ENCODE measurements around the gene JPH2. TPM values are rescaled to one million over a fixed set of nuclear protein-coding genes. Genes with fewer than 3 reads are reported as not detected.

Gene JPH2
- total RNA-seq, 1 donor from 2014 or later, result 0.07 TPM

- Mint-ChIP-seq H3K4me1 (peaks cover 31% of the 10 kb centered on the region), H3K9me3 (no peaks in the 10 kb centered on the region), H3K27me3 (ENCODE audit: low read depth) (peaks cover 13% of the 10 kb centered on the region), H3K27ac (ENCODE audit: unreplicated experiment) (no peak overlapping the region), H3K4me3 (no peak overlapping the region), H3K36me3 (ENCODE audit: low read depth) (no peaks in the 10 kb centered on the region)
- TF ChIP-seq, protein P1, sequence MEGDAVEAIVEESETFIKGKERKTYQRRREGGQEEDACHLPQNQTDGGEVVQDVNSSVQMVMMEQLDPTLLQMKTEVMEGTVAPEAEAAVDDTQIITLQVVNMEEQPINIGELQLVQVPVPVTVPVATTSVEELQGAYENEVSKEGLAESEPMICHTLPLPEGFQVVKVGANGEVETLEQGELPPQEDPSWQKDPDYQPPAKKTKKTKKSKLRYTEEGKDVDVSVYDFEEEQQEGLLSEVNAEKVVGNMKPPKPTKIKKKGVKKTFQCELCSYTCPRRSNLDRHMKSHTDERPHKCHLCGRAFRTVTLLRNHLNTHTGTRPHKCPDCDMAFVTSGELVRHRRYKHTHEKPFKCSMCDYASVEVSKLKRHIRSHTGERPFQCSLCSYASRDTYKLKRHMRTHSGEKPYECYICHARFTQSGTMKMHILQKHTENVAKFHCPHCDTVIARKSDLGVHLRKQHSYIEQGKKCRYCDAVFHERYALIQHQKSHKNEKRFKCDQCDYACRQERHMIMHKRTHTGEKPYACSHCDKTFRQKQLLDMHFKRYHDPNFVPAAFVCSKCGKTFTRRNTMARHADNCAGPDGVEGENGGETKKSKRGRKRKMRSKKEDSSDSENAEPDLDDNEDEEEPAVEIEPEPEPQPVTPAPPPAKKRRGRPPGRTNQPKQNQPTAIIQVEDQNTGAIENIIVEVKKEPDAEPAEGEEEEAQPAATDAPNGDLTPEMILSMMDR (conservative IDR thresholded peaks at IDR 0.05), result no peak
- DNase-seq (ENCODE audit: low read depth, low spot score), result no peak
These were observed 1.4 kb downstream of the JPH2 start for GRCh38 chr20:44185574-44185973.

DNA sequence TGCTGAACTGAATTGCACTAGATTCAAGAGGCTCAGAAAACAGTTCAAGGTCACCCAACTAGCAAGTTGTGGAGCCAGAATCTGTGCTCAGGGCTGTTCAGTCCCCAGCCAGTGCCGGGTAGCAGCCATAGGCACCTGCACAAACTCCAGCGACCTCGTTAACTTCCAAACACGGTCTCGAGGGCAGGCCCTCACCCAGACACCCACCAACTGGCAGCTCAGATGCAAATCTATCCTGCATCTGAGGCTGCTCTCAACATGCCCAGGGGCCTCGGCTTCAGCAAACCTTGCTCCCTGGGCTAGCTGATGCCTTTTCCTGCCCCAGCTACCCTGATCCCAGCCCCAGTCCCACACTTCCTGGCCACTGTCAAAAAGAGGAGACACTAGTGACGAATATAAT is 3.7 kb downstream of the JPH2 start:
- no peaks in the 10 kb centered on the region for H3K9me3 Mint-ChIP-seq
- DNase-seq (ENCODE audit: low read depth, low spot score), result no peak
- TF ChIP-seq, protein P1 (conservative IDR thresholded peaks at IDR 0.05), result no peak
- H3K4me3 Mint-ChIP-seq, result no peak overlapping the region
- peaks cover 8% of the 10 kb centered on the region for H3K27me3 Mint-ChIP-seq (ENCODE audit: low read depth)
- H3K4me1 Mint-ChIP-seq, result peaks cover 26% of the 10 kb centered on the region
- no peak overlapping the region for H3K27ac Mint-ChIP-seq (ENCODE audit: unreplicated experiment)
- no peaks in the 10 kb centered on the region for H3K36me3 Mint-ChIP-seq (ENCODE audit: low read depth)

- peaks cover 4% of the 10 kb centered on the region for H3K27me3 Mint-ChIP-seq (ENCODE audit: low read depth)
- TF ChIP-seq, protein P1 (conservative IDR thresholded peaks at IDR 0.05), result no peak
- H3K4me1 Mint-ChIP-seq, result peaks cover 21% of the 10 kb centered on the region
- no peak for DNase-seq (ENCODE audit: low read depth, low spot score)
- no peaks in the 10 kb centered on the region for H3K36me3 Mint-ChIP-seq (ENCODE audit: low read depth)
- no peaks in the 10 kb centered on the region for H3K9me3 Mint-ChIP-seq
- no peak overlapping the region for H3K27ac Mint-ChIP-seq (ENCODE audit: unreplicated experiment)
- H3K4me3 Mint-ChIP-seq, result no peak overlapping the region
These were observed 4.1 kb downstream of the JPH2 start for GRCh38 chr20:44182863-44183262.

- Mint-ChIP-seq H3K36me3 (ENCODE audit: low read depth) (no peaks in the 10 kb centered on the region), H3K9me3 (no peaks in the 10 kb centered on the region), H3K27me3 (ENCODE audit: low read depth) (no peaks in the 10 kb centered on the region), H3K4me3 (no peak overlapping the region), H3K4me1 (peaks cover 15% of the 10 kb centered on the region), H3K27ac (ENCODE audit: unreplicated experiment) (no peak overlapping the region)
- no peak for DNase-seq (ENCODE audit: low read depth, low spot score)
- TF ChIP-seq, protein P1 (conservative IDR thresholded peaks at IDR 0.05), result no peak
These were observed 4.7 kb downstream of the JPH2 start for GRCh38 chr20:44182135-44182765.

GRCh38 chr20:44181611-44182010 is 5.4 kb downstream of the JPH2 start:
- H3K9me3 Mint-ChIP-seq, result no peaks in the 10 kb centered on the region
- TF ChIP-seq, protein P1 (conservative IDR thresholded peaks at IDR 0.05), result no peak
- peaks cover 14% of the 10 kb centered on the region for H3K4me1 Mint-ChIP-seq
- H3K36me3 Mint-ChIP-seq (ENCODE audit: low read depth), result no peaks in the 10 kb centered on the region
- DNase-seq (ENCODE audit: low read depth, low spot score), result no peak
- H3K27ac Mint-ChIP-seq (ENCODE audit: unreplicated experiment), result no peak overlapping the region
- H3K27me3 Mint-ChIP-seq (ENCODE audit: low read depth), result no peaks in the 10 kb centered on the region
- no peak overlapping the region for H3K4me3 Mint-ChIP-seq
